Activated CD4-positive, alpha-beta memory T cell treated with anti-CD3 and anti-CD28 coated beads, Interleukin-2, amount 10 ng/mL, durations not matched to agents 7 days and 5 days (primary cell): Measurements from ENCODE around the gene MMP21. TPM values are rescaled to one million over a fixed set of nuclear protein-coding genes. Genes with fewer than 3 reads are reported as not detected.
A peak's percentile ranks its signal among the peaks of the same experiment; 100 is the strongest.

Source experiments
- CTCF ChIA-PET: fragments of 350-600 bp; sonication (Branson Sonifier 250); formaldehyde crosslinking; loops from one replicate; lab custom pipeline; 2021; ENCODE audit warnings: antibody characterized with exemption, inconsistent platforms; lab: Charles Lee
- POLR2A ChIA-PET: fragments of 350-600 bp; sonication (Branson Sonifier 250); formaldehyde crosslinking; loops from one replicate; lab custom pipeline; 2021; ENCODE audit warnings: antibody characterized with exemption; lab: Charles Lee
- DNase-seq: peaks from one replicate; pipeline ENCODE4 v3.0.0-alpha.2; 2020
- H3K27ac Mint-ChIP-seq: one replicate; pipeline ENCODE4 v1.8.0; 2021; ENCODE audit warnings: mild to moderate bottlenecking, mixed read lengths
- H3K27me3 Mint-ChIP-seq: one replicate; pipeline ENCODE4 v1.8.0; 2021; ENCODE audit warnings: mixed read lengths
- H3K36me3 Mint-ChIP-seq: one replicate; pipeline ENCODE4 v1.8.0; 2021; ENCODE audit warnings: low read depth, mixed read lengths
- H3K4me1 Mint-ChIP-seq: one replicate; pipeline ENCODE4 v1.8.0; 2021; ENCODE audit warnings: mixed read lengths
- H3K4me3 Mint-ChIP-seq: one replicate; pipeline ENCODE4 v1.8.0; 2021; ENCODE audit warnings: mild to moderate bottlenecking, mixed read lengths
- H3K9me3 Mint-ChIP-seq: one replicate; pipeline ENCODE4 v1.8.0; 2021; ENCODE audit warnings: mixed read lengths
- total RNA-seq, 2 experiments: library from RNA; stranded (reverse); gene quantifications; one replicate each; pipeline ENCODE4 v1.2.3, GENCODE V29; 2021

MMP21 gene
- not detected for total RNA-seq

- DNase-seq: no peak
- Mint-ChIP-seq H3K27ac (no peak within 1 kb of the TSS), H3K9me3 (no peaks in the 10 kb centered on the region), H3K36me3 (no peaks in the 10 kb centered on the region), H3K4me3 (no peak within 1 kb of the TSS), H3K27me3 (peaks cover 1% of the 10 kb centered on the region), H3K4me1 (no peaks in the 10 kb centered on the region)
- POLR2A ChIA-PET: no interaction called here
- CTCF ChIA-PET: no interaction called here
These were observed at the start of gene MMP21 for GRCh38 chr10:125775491-125776106. MMP21 (minus strand) TSS chr10:125775821; CDS start chr10:125775821, 0 bp downstream.

- ChIA-PET POLR2A (interaction anchor here (2.0 kb wide), 1 partner anchor 106 kb away, joined by 20 read pairs; the partner anchor contains the start of gene EDRF1), CTCF (no interaction called here)
- no peak for DNase-seq
- Mint-ChIP-seq H3K36me3 (peaks cover 21% of the 10 kb centered on the region), H3K4me3 (no peak overlapping the region), H3K9me3 (no peaks in the 10 kb centered on the region), H3K27me3 (no peaks in the 10 kb centered on the region), H3K4me1 (peaks cover 36% of the 10 kb centered on the region), H3K27ac (no peak overlapping the region)
These were observed 49.1 kb upstream of the MMP21 start for GRCh38 chr10:125824736-125825135.

GRCh38 chr10:125823663-125824251, 48.1 kb upstream of the MMP21 start:
- POLR2A ChIA-PET: interaction anchor here (0.7 to 2.4 kb wide), 8 partner anchors 8 to 105 kb away, joined by 3 to 20 read pairs (median 4); partner anchors contain the start of gene EDRF1
- no peaks in the 10 kb centered on the region for H3K9me3 Mint-ChIP-seq
- CTCF ChIA-PET: no interaction called here
- H3K4me3 Mint-ChIP-seq: no peak overlapping the region
- DNase-seq: peak; percentile 21
- H3K27me3 Mint-ChIP-seq: no peaks in the 10 kb centered on the region
- H3K36me3 Mint-ChIP-seq: peaks cover 14% of the 10 kb centered on the region
- no peak overlapping the region for H3K27ac Mint-ChIP-seq
- H3K4me1 Mint-ChIP-seq: peaks cover 36% of the 10 kb centered on the region

GRCh38 chr10:125822878-125823662, 47.4 kb upstream of the MMP21 start, which contains the start of the genes BCCIP and UROS:
BCCIP (plus strand) TSS chr10:125823546; CDS start chr10:125823558, 12 bp downstream.
UROS (minus strand) TSS chr10:125823258; CDS start chr10:125816499, 6,759 bp downstream.
- no peak within 1 kb of the TSS for H3K27ac Mint-ChIP-seq
- H3K36me3 Mint-ChIP-seq: peaks cover 8% of the 10 kb centered on the region
- no peaks in the 10 kb centered on the region for H3K27me3 Mint-ChIP-seq
- DNase-seq: peak; percentile 91
- no peaks in the 10 kb centered on the region for H3K9me3 Mint-ChIP-seq
- POLR2A ChIA-PET: interaction anchor here (0.6 to 2.4 kb wide), 10 partner anchors 9 to 104 kb away, joined by 3 to 20 read pairs (median 4); partner anchors contain the start of gene EDRF1
- peaks cover 32% of the 10 kb centered on the region for H3K4me1 Mint-ChIP-seq
- H3K4me3 Mint-ChIP-seq: peak within 1 kb of the TSS; percentile 70
- CTCF ChIA-PET: interaction anchor here (0.7 kb wide), 1 partner anchor 9 kb away, joined by 3 read pairs; no protein-coding TSS in a partner anchor

- H3K4me1 Mint-ChIP-seq: peaks cover 16% of the 10 kb centered on the region
- H3K4me3 Mint-ChIP-seq: no peak overlapping the region
- H3K27ac Mint-ChIP-seq: no peak overlapping the region
- POLR2A ChIA-PET: no interaction called here
- no peak for DNase-seq
- H3K9me3 Mint-ChIP-seq: no peaks in the 10 kb centered on the region
- CTCF ChIA-PET: interaction anchor here (1.5 kb wide), 1 partner anchor 11 kb away, joined by 5 read pairs; no protein-coding TSS in a partner anchor
- H3K36me3 Mint-ChIP-seq: no peaks in the 10 kb centered on the region
- no peaks in the 10 kb centered on the region for H3K27me3 Mint-ChIP-seq
These were observed 45.1 kb upstream of the MMP21 start for GRCh38 chr10:125820701-125821100.

GRCh38 chr10:125817337-125817946, 41.8 kb upstream of the MMP21 start:
- Mint-ChIP-seq H3K27ac (no peak overlapping the region), H3K36me3 (peaks cover 17% of the 10 kb centered on the region), H3K9me3 (no peaks in the 10 kb centered on the region), H3K27me3 (no peaks in the 10 kb centered on the region), H3K4me1 (peaks cover 12% of the 10 kb centered on the region), H3K4me3 (no peak overlapping the region)
- POLR2A ChIA-PET: no interaction called here
- CTCF ChIA-PET: no interaction called here
- no peak for DNase-seq

- Mint-ChIP-seq H3K9me3 (no peaks in the 10 kb centered on the region), H3K36me3 (peaks cover 17% of the 10 kb centered on the region), H3K4me1 (peaks cover 7% of the 10 kb centered on the region), H3K27me3 (no peaks in the 10 kb centered on the region), H3K4me3 (no peak overlapping the region), H3K27ac (no peak overlapping the region)
- ChIA-PET POLR2A (no interaction called here), CTCF (no interaction called here)
- no peak for DNase-seq
These were observed 40.9 kb upstream of the MMP21 start for GRCh38 chr10:125816548-125816947.

GRCh38 chr10:125815764-125816163, 40.1 kb upstream of the MMP21 start:
- POLR2A ChIA-PET: no interaction called here
- CTCF ChIA-PET: no interaction called here
- H3K27me3 Mint-ChIP-seq: no peaks in the 10 kb centered on the region
- H3K27ac Mint-ChIP-seq: no peak overlapping the region
- no peak for DNase-seq
- peaks cover 20% of the 10 kb centered on the region for H3K36me3 Mint-ChIP-seq
- no peaks in the 10 kb centered on the region for H3K9me3 Mint-ChIP-seq
- peaks cover 1% of the 10 kb centered on the region for H3K4me1 Mint-ChIP-seq
- H3K4me3 Mint-ChIP-seq: no peak overlapping the region

- POLR2A ChIA-PET: no interaction called here
- no peak for DNase-seq
- Mint-ChIP-seq H3K27ac (no peak overlapping the region), H3K36me3 (peaks cover 27% of the 10 kb centered on the region), H3K9me3 (no peaks in the 10 kb centered on the region), H3K4me3 (no peak overlapping the region), H3K27me3 (no peaks in the 10 kb centered on the region), H3K4me1 (peaks cover 10% of the 10 kb centered on the region)
- CTCF ChIA-PET: no interaction called here
These were observed 36.6 kb upstream of the MMP21 start for GRCh38 chr10:125812128-125812750.

- Mint-ChIP-seq H3K27me3 (no peaks in the 10 kb centered on the region), H3K9me3 (no peaks in the 10 kb centered on the region), H3K27ac (no peak overlapping the region), H3K36me3 (peaks cover 27% of the 10 kb centered on the region), H3K4me3 (no peak overlapping the region), H3K4me1 (peaks cover 10% of the 10 kb centered on the region)
- CTCF ChIA-PET: no interaction called here
- no peak for DNase-seq
- POLR2A ChIA-PET: no interaction called here
These were observed 35.6 kb upstream of the MMP21 start for GRCh38 chr10:125811251-125811650.

- Mint-ChIP-seq H3K27ac (no peak overlapping the region), H3K27me3 (no peaks in the 10 kb centered on the region), H3K4me1 (peaks cover 10% of the 10 kb centered on the region), H3K4me3 (no peak overlapping the region), H3K36me3 (peaks cover 12% of the 10 kb centered on the region), H3K9me3 (no peaks in the 10 kb centered on the region)
- no peak for DNase-seq
- CTCF ChIA-PET: no interaction called here
- POLR2A ChIA-PET: interaction anchor here (1.3 kb wide), 1 partner anchor 14 kb away, joined by 5 read pairs; the partner anchor contains the start of gene UROS
These were observed 32.4 kb upstream of the MMP21 start for GRCh38 chr10:125808047-125808446.

GRCh38 chr10:125802739-125803138, 27.1 kb upstream of the MMP21 start:
- Mint-ChIP-seq H3K9me3 (no peaks in the 10 kb centered on the region), H3K27ac (no peak overlapping the region), H3K36me3 (no peaks in the 10 kb centered on the region), H3K4me3 (no peak overlapping the region), H3K4me1 (peaks cover 6% of the 10 kb centered on the region), H3K27me3 (no peaks in the 10 kb centered on the region)
- ChIA-PET POLR2A (no interaction called here), CTCF (no interaction called here)
- no peak for DNase-seq
